Measurements from ENCODE around the gene ADGRB3.
A peak's percentile ranks its signal among the peaks of the same experiment; 100 is the strongest.
"Not testable (repeated sequence)": the region's sequence is repeated elsewhere in the genome, so short reads cannot be mapped to it uniquely, and the experiment has no call there.

Gene ADGRB3

DNA sequence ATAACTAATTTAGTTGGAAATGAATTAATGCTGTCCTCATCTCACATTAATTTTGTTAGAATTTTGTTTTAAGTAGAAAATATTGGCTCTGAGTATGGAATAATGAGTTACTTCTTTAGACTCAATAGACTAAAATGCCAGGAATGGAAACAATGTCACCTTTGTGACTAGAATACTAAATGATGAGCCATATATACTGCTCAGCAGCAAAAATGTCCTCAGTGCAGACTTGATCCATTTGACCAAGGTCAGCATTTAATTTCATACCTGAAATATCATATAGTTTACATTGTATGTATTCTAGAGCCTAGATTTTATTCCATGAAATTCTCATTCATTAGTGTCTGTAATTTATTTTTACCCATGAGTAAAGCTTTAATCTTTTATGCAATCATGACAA lies 217.7 kb downstream of the ADGRB3 start:
- no peak for DNase-seq

GRCh38 chr6:68859233-68859632 lies 224.2 kb downstream of the ADGRB3 start:
- no peak for DNase-seq

- no peak for DNase-seq
Measured at GRCh38 chr6:68868646-68869045, 233.6 kb downstream of the ADGRB3 start.

GRCh38 chr6:68873236-68873635 lies 238.2 kb downstream of the ADGRB3 start:
- DNase-seq: no peak

GRCh38 chr6:68874747-68875146 lies 239.7 kb downstream of the ADGRB3 start:
- DNase-seq: no peak

DNA sequence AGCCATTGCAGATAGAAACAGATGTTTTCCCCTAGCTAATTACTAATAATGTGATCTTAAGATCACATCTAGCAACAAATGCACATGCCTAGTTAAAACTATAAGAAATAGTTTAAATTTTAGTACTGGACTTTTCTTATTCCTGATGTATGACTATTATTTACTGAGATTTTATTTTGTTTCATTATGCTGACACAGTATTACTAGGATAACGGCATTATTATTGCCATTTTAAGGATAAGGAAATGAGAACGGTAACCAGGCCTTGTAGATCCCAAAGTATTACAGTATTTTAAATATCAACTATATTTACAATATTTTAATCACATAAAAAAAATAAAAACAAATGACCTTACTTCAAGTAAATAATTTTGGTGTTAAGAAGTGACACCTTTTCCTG lies 240.3 kb downstream of the ADGRB3 start:
- no peak for DNase-seq

DNA sequence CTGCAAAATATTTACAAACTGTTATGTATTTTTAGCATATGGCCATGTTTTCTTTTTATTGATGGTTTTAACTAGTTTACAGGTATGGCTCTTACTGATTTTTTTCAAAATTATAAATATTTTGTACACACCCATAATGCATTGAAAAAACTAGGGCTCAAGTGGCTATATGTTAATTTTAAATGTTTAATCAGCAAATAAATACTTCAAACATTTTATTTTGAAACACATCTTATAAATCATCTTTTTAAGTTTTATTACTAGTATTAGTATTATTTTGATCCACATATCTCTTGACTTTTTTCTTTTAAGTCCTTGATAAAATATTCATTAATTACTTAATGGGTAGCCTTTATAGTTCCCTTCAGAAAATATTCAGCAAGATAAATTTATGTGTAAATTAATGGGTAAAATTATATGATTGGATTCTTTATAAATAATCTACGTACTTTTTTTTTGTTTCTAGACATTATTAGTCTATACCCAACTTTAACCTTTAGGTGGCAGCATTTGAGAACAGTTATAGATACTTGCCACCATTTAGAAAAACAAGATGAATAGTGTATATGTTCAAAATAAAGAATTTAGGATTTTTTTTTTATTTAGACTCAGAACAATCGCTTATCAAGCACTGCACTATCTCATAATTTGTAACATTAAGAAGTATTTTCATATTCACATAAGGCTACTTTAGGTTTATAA lies 241.9 kb downstream of the ADGRB3 start:
- no peak for DNase-seq

GRCh38 chr6:68880050-68880813 lies 245.2 kb downstream of the ADGRB3 start:
- no peak for DNase-seq

DNA sequence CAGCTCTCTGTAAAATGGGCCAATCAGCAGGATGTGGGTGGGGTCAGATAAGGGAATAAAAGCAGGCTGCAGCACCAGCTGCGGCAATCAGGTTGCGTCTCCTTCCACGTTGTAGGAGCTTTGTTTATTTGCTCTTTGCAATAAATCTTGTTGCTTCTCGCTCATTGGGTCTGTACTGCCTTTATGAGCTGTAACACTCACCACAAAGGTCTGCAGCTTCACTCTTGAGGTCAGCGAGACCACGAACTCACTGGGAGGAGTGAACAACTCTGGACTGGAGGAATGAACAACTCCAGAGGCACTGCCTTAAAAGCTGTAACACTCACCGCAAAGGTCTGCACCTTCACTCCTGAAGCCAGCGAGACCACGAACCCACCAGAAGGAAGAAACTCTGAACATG lies 248.2 kb downstream of the ADGRB3 start:
- DNase-seq: not testable (repeated sequence)

- no peak for DNase-seq
Measured at GRCh38 chr6:68891419-68891818, 256.3 kb downstream of the ADGRB3 start.

DNA sequence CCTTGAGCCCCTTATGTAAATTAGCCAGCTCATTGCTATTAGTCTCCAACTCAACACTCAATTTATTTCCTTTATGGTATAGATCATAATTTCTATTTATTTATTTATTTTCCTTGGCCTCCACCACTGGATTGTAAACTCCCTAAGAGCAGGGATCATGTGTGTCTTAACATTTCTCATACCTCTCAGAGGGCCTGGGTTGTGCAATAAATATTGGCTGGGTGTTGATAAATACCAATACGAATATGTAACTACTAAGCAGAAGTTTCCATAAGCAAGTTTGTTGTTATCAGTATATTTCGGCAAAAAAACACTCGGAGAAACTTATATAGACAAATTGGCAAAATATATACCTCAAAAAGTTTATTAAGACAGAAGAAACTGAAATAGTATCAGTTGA lies 257.4 kb downstream of the ADGRB3 start:
- no peak for DNase-seq

GRCh38 chr6:68895929-68896328 lies 260.8 kb downstream of the ADGRB3 start:
- DNase-seq: no peak

DNA sequence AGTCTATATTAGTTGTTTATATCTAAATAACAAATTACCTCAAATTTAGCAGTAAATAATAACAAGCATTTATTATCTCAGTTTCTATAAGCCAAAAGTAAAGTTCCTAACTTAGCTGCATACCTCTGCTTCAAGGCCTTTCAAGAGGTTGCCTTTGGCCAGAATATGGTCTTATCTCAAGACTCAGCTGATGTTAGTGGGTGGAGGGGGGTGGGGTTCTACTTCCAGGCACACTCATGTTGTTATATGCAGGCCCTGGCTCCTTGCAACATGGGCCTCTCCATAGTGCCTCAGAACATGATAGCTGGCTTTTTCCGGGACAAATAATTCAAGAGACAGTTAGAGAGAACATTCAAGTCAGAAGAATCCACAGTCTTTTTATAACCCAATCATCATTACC lies 266.0 kb downstream of the ADGRB3 start:
- DNase-seq: no peak

- DNase-seq: no peak
Measured at GRCh38 chr6:68911334-68911733, 276.3 kb downstream of the ADGRB3 start.

GRCh38 chr6:68911811-68912210 lies 276.7 kb downstream of the ADGRB3 start:
- DNase-seq: no peak

- not testable (repeated sequence) for DNase-seq
Measured at GRCh38 chr6:68912805-68913204, 277.7 kb downstream of the ADGRB3 start.

GRCh38 chr6:68915586-68915985 lies 280.5 kb downstream of the ADGRB3 start:
- DNase-seq: no peak

GRCh38 chr6:68919537-68919936 lies 284.5 kb downstream of the ADGRB3 start:
- no peak for DNase-seq

- DNase-seq: no peak
Measured at GRCh38 chr6:68941345-68941744, 306.3 kb downstream of the ADGRB3 start.

GRCh38 chr6:68947721-68948120 lies 312.6 kb downstream of the ADGRB3 start:
- DNase-seq: no peak

DNA sequence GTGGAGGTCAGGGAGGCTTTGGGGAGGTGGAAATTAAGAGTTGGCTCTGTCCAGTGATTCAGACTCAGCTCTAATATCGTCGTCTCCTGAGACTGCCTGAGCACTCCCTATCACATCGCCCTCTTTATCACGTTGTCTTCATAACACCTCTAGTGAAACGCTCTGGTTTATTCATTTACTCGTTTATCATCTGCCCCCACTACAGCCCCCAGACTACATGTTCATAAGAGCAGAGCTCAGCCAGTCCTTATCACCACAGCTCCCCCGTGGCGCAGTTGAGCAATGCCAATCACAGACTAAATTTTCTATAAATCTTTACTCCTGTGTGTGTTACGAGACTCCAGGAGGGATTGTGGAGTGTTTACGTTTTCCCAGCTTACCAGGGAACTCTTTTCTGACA lies 316.2 kb downstream of the ADGRB3 start:
- no peak for DNase-seq

- DNase-seq: no peak
Measured at GRCh38 chr6:68958327-68958726, 323.2 kb downstream of the ADGRB3 start.

DNA sequence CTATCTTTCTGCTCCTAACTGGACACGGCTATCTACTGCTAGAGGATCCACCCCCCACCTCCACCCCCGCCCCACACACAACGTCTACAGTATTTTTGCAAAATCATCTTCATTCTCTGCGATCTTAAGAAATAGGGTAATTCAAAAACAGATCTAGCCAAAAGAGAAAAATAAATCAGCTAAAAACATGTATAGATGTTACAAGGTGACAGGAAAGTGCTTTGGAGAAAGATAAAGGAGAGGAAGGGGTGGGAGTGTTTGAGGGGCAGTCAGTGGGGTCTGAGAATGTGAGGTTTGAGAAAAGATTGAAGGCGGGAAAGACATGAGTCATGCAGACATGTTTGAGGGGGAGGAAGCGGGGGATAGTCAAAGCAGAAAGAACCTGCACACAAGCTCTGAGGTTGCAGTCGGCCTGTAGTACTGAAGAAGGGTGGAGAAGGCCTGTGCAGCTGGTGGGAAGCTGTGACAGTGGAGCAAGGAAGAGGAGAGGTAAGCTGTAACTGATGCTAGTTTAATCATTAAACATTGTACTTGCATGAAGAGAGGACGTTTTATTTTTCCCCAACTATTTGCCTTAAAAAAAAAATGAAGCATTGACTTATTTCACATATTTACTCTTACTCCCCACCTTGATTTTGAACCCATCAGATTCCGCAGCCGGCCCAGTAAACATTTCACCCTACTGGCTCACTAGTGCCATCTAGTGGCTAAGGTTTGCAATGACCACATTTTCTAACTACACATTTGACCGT lies 332.6 kb downstream of the ADGRB3 start:
- peak; percentile 33 for DNase-seq

DNA sequence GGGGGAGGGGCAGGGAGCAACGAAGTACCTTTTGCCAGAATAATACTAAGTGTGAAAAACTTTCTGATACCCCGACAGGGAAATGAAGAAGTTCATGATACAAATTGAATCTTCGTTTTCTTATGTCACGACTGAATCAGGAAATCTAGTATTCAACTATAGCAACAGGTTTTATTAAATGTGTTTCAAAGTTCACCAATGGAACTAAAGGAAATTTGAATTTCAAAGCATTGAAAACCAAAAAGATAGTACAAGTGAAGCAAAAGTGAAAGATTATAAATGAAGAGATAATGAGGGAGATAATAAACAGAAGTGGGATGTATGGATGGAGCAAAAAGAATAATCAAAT lies 333.2 kb downstream of the ADGRB3 start:
- no peak for DNase-seq
